GM18505 (cell line): Measurements from ENCODE around the gene NFAT5.
"Not testable (repeated sequence)": the region's sequence is repeated elsewhere in the genome, so short reads cannot be mapped to it uniquely, and the experiment has no call there.

Source experiments
- ATAC-seq: cut with Tn5 transposase; IDR thresholded peaks from one replicate; pipeline ENCODE4 v1.9.1; 2021; ENCODE audit not compliant: unreplicated experiment
- POLR2A ChIP-seq: IDR thresholded peaks from 4 replicates; pipeline ENCODE4 v1.6.1; 2011; ENCODE audit warnings: borderline replicate concordance; ENCODE audit not compliant: insufficient read depth, insufficient read length; ENCODE audit errors: extremely low read depth

The NFAT5 gene

DNA sequence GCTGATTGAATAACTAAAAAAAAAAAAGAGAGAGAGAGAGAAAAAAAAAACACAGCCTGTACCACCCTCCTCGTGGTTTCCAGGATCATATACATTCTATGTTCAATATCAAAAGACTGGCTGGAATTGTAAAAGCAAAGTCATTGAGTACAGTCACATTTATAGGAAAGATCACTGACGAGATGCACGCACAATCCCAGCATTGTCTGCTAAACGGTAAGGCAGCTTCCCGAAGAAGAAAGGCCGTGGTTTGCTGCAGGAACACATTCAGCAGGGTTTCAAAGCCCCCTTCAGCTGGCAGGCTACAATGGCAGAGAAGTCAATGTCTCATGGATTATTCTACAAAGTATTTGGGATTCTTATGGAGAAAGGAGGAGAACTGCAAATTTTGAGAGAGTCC is 151.3 kb downstream of the NFAT5 start:
- no peak for ATAC-seq
- no peak for TF ChIP-seq POLR2A

DNA sequence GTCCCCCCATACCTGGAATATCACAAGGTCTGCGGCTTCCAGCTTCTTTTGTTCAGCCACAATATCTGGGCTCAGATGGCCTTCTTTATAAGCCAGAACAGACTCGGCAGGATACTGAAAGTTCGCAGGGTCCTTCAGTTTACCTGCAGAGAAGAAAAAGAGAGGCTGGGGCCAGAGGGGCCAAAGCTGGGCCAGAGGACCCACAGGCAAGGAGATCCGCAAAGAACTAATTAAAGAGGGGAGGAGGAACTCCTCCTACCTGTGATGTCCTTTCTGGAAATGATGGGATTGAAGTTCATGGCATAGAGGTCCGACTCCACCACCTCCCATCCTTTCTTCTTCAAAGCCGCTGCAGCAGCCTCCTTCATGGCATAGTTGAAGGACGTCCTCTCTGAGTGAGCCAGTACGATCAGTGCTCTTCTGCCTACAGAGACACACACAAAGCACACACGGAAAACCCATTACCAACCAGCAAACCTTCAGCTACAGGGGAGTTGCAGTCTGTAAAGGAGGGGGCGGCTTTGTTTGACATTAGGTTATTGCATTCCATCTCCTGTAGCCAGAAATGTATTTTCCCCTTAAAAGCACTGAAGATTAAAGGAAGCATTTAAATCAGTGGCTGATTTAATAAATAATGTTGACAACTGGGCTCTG is 152.5 kb downstream of the NFAT5 start:
- no peak for TF ChIP-seq POLR2A
- no peak for ATAC-seq

DNA sequence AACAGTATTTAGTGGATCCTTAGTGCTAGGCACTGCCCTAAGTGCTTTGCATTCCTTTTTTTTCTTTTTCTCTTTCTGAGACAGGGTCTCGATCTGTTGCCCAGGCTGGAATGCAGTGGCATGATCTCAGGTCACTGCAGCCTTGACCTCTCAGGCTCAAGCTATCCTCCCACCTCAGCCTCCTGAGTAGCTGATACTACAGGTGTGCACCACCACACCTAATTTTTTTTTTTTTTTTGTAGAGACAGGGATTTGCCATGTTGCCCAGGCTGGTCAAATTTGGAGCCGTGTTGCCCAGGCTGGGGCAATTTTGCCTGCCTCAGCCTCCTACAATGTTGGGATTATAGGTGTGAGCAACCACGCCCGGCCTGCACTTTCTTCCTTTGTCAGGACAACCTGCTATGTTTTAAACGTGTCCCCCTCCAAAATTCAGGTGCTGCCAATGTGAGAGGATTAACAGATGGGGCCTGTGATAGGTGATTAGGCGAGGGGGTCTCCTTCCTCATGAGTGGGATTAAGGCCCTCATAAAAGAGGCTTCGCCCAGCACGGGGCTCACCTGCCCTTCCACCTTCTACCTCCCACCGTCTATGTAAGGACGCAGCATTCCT is 155.2 kb downstream of the NFAT5 start:
- no peak for ATAC-seq
- no peak for TF ChIP-seq POLR2A

DNA sequence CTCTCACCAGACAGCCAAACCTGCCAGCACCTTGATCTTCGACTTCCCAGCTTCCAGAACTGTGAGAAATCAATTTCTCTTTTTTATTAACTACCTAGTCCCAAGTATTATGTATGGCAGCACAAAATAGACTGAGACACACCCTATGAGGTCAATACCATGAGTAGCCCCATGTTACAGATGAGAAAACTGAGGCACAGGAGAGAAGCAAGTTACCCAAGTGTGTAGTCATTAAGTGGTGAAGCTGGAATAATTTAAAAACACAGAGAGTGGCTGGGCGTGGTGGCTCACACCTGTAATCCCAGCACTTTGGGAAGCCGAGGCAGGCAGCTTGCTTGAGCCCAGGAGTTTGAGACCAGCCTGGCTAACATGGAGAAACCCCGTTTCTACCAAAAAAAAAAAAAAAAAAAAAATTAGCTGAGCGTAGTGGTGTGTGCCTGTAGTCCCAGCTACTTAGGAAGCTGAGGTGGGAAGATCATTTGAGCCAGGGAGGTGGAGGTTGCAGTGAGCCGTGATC is 155.7 kb downstream of the NFAT5 start:
- no peak for ATAC-seq
- no peak for TF ChIP-seq POLR2A

DNA sequence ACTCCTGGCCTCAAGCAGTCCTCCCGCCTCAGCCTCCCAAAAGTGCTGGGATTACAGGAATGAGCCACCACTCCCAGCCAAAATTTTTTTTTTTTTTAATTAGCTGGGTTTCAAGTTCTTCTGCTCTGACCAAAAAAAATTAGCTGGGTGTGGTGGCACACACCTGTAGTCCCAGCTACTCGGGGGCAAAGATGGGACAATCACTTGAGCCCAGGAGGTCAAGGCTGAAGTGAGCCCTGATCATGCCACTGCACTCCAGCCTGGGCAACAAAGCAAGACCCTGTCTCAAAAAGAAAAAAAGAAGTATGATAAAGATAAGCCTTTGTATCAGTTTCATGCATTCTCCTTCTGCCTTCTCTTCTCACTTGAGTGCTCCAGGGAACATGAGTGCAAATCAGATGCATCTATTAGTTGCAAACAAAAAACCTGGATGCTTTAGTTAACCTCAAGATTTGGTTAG is 158.7 kb downstream of the NFAT5 start:
- TF ChIP-seq POLR2A: no peak

DNA sequence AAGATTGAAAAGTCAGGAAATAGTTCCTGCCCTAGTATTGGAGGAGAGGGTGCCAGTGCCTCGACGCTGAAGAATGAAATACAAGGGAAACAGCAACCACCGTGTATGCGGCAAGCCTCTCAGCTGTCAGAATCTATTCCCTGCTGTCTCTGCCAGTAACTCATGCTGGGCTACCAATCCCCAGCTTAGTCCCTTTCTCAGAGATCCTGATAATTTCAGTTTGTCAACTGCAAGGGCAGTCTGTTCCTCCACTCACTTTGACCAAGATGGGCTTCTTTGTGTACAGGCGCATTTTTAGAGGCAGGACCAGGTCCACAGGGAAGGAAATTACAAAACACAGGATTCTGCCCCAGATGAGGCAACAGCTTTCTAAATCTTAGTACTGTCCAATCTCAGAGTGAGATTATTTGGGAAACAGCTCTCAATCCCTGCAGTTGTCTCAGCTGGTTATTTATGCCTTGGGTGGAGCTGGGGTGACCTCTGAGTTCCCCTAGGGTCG is 159.3 kb downstream of the NFAT5 start:
- no peak for TF ChIP-seq POLR2A
- ATAC-seq: no peak

More for the DNA sequence above, 158.7 kb downstream of the NFAT5 start:
- ATAC-seq: no peak

DNA sequence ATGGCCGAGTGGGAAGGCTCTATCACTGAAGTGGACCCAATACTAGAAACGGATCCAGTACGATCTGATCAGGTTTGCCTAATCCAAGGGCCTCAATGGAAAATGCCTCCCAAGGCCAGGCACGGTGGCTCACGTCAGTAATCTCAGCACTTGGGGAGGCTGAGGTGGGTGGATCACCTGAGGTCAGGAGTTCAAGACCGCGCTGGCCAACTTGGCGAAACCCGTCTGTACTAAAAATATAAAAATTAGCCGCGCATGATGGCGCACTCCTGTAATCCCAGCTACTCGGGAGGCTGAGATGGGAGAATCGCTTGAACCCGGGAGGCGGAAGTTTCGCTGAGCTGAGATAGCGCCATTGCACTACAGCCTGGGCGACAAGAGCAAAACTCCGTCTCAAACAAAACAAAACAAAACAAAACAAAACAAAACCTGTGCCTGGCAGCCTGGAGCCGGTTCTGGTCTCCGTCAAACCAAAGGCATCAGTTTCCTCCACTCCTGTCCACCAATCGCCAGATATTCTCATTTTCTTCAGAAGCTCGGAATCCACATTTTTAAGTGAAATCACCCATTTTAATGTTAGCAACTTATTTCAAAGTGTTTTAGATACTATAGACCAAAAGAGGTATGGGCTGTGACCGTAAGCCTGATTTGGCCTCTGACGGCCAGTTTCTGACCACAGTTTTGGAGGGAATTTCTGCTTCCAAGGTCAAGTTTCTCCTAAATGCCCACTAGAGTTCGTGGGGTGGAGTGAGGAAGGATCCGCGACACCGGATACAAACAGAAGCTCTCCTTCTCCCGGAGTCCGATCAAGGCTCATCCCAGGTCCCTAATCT is 159.9 kb downstream of the NFAT5 start:
- no peak for TF ChIP-seq POLR2A
- no peak for ATAC-seq

DNA sequence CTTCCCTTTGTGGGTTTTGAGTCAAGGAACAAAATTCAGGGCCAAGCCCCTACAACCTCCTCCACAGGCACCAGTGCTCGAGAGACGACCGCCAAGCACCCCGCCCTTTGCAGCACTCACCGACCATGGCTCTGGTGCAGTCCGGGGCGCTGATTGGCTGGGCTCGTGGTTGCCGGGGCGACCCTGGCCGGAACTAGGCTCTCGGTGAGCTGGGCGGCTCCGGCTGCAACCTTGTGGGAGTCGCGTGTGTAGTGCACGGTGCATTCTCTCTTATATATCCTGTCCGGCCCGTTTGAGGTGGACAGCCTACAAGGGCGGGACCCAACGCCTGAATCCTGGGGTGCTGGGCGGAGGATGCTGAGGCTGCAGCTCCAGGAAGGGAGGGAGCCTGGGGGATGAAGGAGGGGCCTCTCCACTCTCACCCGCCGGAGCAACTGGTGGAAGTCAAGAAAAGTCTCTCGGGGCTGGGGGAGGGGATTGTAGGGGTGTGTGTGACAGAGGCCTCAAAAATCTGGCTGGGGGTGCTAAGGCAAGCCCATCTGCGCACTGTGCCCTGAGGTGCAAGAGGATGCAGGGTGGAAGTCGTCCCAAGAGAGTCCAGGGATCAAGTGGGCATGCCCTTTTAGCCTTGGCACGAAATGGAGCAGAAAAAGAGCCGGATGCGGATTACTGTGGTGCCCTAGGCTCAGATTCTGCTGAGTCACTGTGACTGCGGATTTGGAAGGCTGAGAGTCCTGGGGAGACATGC is 160.7 kb downstream of the NFAT5 start, which contains the start of gene NQO1:
Gene NQO1, minus strand, starts transcription at position 248 of the 748 bp plus-strand sequence. Its CDS starts 121 bp downstream, at position 127.
- TF ChIP-seq POLR2A: peak; percentile 84

DNA sequence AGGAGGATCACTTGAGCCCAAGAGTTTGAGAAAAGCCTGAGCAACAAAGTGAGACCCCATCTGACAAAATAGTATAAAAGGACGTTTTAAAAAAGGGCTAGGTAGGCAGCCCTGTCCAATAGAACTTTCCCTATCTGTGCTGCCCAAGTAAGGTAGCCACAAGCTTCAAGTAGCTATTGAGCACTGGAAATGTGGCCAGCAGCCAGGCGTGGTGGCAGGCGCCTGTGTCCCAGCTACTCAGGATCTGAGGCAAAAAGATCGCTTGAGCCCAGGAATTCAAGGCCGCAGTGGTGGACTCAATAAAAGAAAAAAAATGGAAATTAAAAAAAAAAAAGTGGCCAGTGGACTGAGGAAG is 162.1 kb downstream of the NFAT5 start:
- no peak for ATAC-seq
- no peak for TF ChIP-seq POLR2A

More for the DNA sequence above, 160.7 kb downstream of the NFAT5 start, which contains the start of gene NQO1:
- ATAC-seq: peak; percentile 96

DNA sequence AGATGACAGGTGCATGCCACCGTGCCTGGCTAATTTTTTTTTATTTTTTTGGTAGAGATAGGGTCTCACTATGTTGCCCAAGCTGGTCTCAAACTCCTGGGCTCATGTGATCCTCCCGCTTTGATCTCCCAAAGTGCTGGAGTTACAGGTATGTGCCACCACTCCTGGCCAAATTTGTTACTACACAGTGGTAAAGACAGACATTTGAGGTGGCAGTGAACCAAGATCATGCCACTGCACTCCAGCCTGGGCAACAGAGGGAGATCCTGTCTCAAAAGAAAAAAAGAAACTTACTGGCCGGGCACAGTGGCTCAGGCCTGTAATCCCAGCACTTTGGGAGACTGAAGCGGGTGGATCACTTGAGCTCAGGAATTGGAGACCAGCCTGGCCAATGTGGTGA is 163.3 kb downstream of the NFAT5 start:
- ATAC-seq: not testable (repeated sequence)

DNA sequence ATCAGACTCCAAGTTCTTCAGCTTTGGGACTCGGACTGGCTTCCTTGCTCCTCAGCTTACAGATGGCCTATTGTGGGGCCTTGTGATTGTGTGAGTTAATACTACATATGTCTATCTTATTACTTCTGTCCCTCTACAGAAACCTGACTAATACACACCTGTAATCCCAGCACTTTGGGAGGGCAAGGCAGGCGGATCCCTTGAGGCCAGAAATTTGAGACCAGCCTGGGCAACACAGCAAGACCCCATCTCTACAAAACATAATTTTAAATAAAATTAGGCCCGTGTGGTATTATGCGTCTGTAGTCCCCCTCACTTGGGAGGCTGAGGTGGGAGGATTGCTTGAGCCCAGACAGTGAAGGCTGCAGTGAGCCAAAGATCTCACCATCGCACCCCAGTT is 165.5 kb downstream of the NFAT5 start:
- not testable (repeated sequence) for ATAC-seq

DNA sequence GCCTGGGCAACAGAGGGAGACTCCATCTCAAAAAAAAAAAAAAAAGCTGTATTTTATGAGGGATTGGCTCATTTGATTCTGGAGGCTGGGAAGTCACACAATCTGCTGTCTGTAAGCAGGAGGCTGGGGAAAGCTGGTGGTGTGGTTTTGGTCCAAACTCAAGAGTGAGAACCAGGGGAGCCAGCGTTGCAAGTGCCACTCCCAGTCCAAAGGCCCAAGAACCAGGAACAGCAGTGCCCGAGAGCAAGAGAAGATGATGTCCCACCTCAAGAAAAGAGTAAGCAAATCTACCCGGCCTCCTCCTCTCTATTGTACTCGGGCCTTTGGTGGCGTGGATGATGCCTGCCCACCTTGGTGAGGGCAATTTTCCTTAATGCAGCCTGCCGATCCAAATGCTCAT is 166.3 kb downstream of the NFAT5 start:
- no peak for ATAC-seq
- TF ChIP-seq POLR2A: no peak

DNA sequence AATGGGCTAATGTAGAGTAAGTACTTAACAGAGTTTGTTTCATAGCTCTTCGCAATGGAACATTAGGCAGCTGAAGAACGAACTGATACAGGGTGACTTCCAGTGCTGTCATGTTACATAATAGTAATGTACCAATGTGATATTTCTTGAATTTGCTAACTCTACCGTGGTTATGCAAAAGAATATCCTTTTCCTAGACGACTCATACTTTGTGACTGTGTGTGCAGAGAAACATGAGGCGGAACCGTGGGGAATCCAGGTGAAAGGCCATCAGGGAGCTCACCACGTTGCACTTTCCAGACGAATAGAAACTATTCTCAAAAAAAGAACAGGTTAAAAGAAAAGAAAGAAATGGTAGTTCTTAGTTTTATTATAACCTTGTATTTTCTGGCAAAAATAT is 175.8 kb downstream of the NFAT5 start:
- no peak for TF ChIP-seq POLR2A
- ATAC-seq: no peak
